Measurements from ENCODE around the gene RICTOR. TPM values are rescaled to one million over a fixed set of nuclear protein-coding genes. Genes with fewer than 3 reads are reported as not detected.

Gene RICTOR
- polyA plus RNA-seq, 1 donor from 2014 or later: 12.9 TPM

- Histone ChIP-seq H3K27ac (ENCODE audit: low read length) (no peak overlapping the region), H3K9me2 (ENCODE audit: insufficient read depth, low read length) (no peaks in the 10 kb centered on the region), H3K27me3 (ENCODE audit: insufficient read depth, low read depth, low read length) (no peaks in the 10 kb centered on the region), H3K36me3 (ENCODE audit: insufficient read depth, low read length) (no peaks in the 10 kb centered on the region), H3K4me3 (ENCODE audit: low read length) (no peak overlapping the region), H3K79me2 (replicated peaks; ENCODE audit: insufficient read depth, low read length) (peaks cover 19% of the 10 kb centered on the region), H3K9ac (ENCODE audit: low read length) (no peak overlapping the region), H2AFZ (ENCODE audit: low read depth, low read length) (no peak overlapping the region), H4K20me1 (ENCODE audit: insufficient read depth) (no peaks in the 10 kb centered on the region), H3F3A (ENCODE audit: insufficient read depth, low read length, poor library complexity, severe bottlenecking) (no peaks in the 10 kb centered on the region), H3K9me3 (ENCODE audit: low read length) (no peaks in the 10 kb centered on the region), H3K4me2 (ENCODE audit: low read length) (no peak overlapping the region)
- TF ChIP-seq EZH2 (IDR thresholded peaks at IDR 0.05; ENCODE audit: borderline replicate concordance, insufficient read depth, low read length, poor library complexity, severe bottlenecking) (no peak), CTCF (IDR thresholded peaks at IDR 0.05; ENCODE audit: poor library complexity, severe bottlenecking) (no peak), EP300 (conservative IDR thresholded peaks at IDR 0.05; ENCODE audit: poor library complexity, severe bottlenecking) (no peak)
Observed at GRCh38 chr5:39076101-39076756, 2.0 kb upstream of the RICTOR start.

- Histone ChIP-seq H3F3A (ENCODE audit: insufficient read depth, low read length, poor library complexity, severe bottlenecking) (no peaks in the 10 kb centered on the region), H3K79me2 (replicated peaks; ENCODE audit: insufficient read depth, low read length) (peaks cover 44% of the 10 kb centered on the region), H3K4me2 (ENCODE audit: low read length) (no peak overlapping the region), H3K27ac (ENCODE audit: low read length) (peak overlapping the region; percentile 94), H3K4me3 (ENCODE audit: low read length) (peak overlapping the region; percentile 85), H3K36me3 (ENCODE audit: insufficient read depth, low read length) (no peaks in the 10 kb centered on the region), H2AFZ (ENCODE audit: low read depth, low read length) (peak overlapping the region; percentile 23), H3K9ac (ENCODE audit: low read length) (peak overlapping the region; percentile 96), H3K27me3 (ENCODE audit: insufficient read depth, low read depth, low read length) (no peaks in the 10 kb centered on the region), H3K9me2 (ENCODE audit: insufficient read depth, low read length) (no peaks in the 10 kb centered on the region), H4K20me1 (ENCODE audit: insufficient read depth) (no peaks in the 10 kb centered on the region), H3K9me3 (ENCODE audit: low read length) (no peaks in the 10 kb centered on the region)
- TF ChIP-seq TAF1 (IDR thresholded peaks at IDR 0.05; ENCODE audit: low read depth) (peak; percentile 10), SMC3 (conservative IDR thresholded peaks at IDR 0.05; ENCODE audit: poor library complexity) (no peak)
Observed at GRCh38 chr5:39073767-39074016, 507 bp downstream of the RICTOR start.

- Histone ChIP-seq H3K4me2 (ENCODE audit: low read length) (peak overlapping the region; percentile 58), H3K9ac (ENCODE audit: low read length) (peak overlapping the region; percentile 96), H3F3A (ENCODE audit: insufficient read depth, low read length, poor library complexity, severe bottlenecking) (no peaks in the 10 kb centered on the region), H3K9me2 (ENCODE audit: insufficient read depth, low read length) (no peaks in the 10 kb centered on the region), H3K9me3 (ENCODE audit: low read length) (no peaks in the 10 kb centered on the region), H2AFZ (ENCODE audit: low read depth, low read length) (peak overlapping the region; percentile 23), H3K27ac (ENCODE audit: low read length) (peak overlapping the region; percentile 94), H3K79me2 (replicated peaks; ENCODE audit: insufficient read depth, low read length) (peaks cover 49% of the 10 kb centered on the region), H3K27me3 (ENCODE audit: insufficient read depth, low read depth, low read length) (no peaks in the 10 kb centered on the region), H3K4me3 (ENCODE audit: low read length) (peak overlapping the region; percentile 85), H4K20me1 (ENCODE audit: insufficient read depth) (no peaks in the 10 kb centered on the region), H3K36me3 (ENCODE audit: insufficient read depth, low read length) (no peaks in the 10 kb centered on the region)
- TF ChIP-seq RAD21 (conservative IDR thresholded peaks at IDR 0.05) (no peak), POLR2AphosphoS5 (IDR thresholded peaks at IDR 0.05) (peak; percentile 21), EP300 (conservative IDR thresholded peaks at IDR 0.05; ENCODE audit: poor library complexity, severe bottlenecking) (no peak), TAF1 (IDR thresholded peaks at IDR 0.05; ENCODE audit: low read depth) (peak; percentile 11)
Observed at GRCh38 chr5:39072925-39073766, 1.1 kb downstream of the RICTOR start.

Measured in neural cell (in vitro differentiated cells).